Measurements from ENCODE around the gene EMID1.

DNA sequence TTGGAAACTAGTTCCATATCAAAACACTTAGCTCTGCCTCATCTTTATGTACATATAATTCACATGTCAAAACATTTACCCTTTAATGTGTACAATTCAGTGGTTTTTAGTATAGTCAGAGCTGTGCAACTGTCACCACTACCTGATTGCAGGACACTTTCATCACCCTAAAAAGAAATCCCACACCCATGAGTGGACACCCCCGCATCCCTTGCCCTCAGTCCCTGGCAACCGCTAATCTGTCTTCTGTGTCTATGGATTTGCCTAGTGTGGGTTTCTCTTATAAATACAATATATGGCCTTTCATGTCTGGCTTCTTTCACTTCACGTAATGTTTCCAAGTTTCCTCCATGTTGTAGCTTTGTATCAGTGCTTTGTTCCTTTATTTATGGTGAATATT, 8.6 kb upstream of the EMID1 start:
- TF ChIP-seq EZH2 (IDR thresholded peaks at IDR 0.05): no peak
- TF ChIP-seq, protein P1, sequence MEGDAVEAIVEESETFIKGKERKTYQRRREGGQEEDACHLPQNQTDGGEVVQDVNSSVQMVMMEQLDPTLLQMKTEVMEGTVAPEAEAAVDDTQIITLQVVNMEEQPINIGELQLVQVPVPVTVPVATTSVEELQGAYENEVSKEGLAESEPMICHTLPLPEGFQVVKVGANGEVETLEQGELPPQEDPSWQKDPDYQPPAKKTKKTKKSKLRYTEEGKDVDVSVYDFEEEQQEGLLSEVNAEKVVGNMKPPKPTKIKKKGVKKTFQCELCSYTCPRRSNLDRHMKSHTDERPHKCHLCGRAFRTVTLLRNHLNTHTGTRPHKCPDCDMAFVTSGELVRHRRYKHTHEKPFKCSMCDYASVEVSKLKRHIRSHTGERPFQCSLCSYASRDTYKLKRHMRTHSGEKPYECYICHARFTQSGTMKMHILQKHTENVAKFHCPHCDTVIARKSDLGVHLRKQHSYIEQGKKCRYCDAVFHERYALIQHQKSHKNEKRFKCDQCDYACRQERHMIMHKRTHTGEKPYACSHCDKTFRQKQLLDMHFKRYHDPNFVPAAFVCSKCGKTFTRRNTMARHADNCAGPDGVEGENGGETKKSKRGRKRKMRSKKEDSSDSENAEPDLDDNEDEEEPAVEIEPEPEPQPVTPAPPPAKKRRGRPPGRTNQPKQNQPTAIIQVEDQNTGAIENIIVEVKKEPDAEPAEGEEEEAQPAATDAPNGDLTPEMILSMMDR (IDR thresholded peaks at IDR 0.05): no peak

All from neural progenitor cell (in vitro differentiated cells).